IPS-18a (cell line): Measurements from ENCODE around the gene SLC43A2.
A peak's percentile ranks its signal among the peaks of the same experiment; 100 is the strongest.
"Not testable (repeated sequence)": the region's sequence is repeated elsewhere in the genome, so short reads cannot be mapped to it uniquely, and the experiment has no call there.

Experiments
- H3K27ac ChIP-seq: one replicate; pipeline ENCODE4 v1.5.1; 2013; ENCODE audit warnings: low read length
- H3K27me3 ChIP-seq: one replicate; pipeline ENCODE4 v1.6.1; 2013; ENCODE audit warnings: mild to moderate bottlenecking, low read length; ENCODE audit not compliant: control insufficient read depth, insufficient read depth
- H3K36me3 ChIP-seq: one replicate; pipeline ENCODE4 v1.6.1; 2013; ENCODE audit warnings: low read depth, low read length; ENCODE audit not compliant: control insufficient read depth
- H3K4me1 ChIP-seq: one replicate; pipeline ENCODE4 v1.6.1; 2013; ENCODE audit warnings: low read depth, low read length; ENCODE audit not compliant: control insufficient read depth
- H3K4me3 ChIP-seq: one replicate; pipeline ENCODE4 v1.5.1; 2013; ENCODE audit warnings: low read length
- H3K9ac ChIP-seq: one replicate; pipeline ENCODE4 v1.6.1; 2013; ENCODE audit warnings: mild to moderate bottlenecking, low read length, moderate library complexity
- H3K9me3 ChIP-seq: one replicate; pipeline ENCODE4 v1.6.1; 2013; ENCODE audit warnings: low read depth, low read length; ENCODE audit not compliant: control insufficient read depth

The SLC43A2 gene

GRCh38 chr17:1563786-1564613 is 64.6 kb downstream of the SLC43A2 start:
- Histone ChIP-seq H3K36me3 (no peaks in the 10 kb centered on the region), H3K27ac (no peak overlapping the region), H3K9ac (no peak overlapping the region), H3K9me3 (no peaks in the 10 kb centered on the region), H3K4me1 (peaks cover 4% of the 10 kb centered on the region), H3K4me3 (no peak overlapping the region), H3K27me3 (peaks cover 9% of the 10 kb centered on the region)

GRCh38 chr17:1563471-1563785 is 65.2 kb downstream of the SLC43A2 start:
- not testable (repeated sequence) for H3K27me3 ChIP-seq, H3K4me3 ChIP-seq, H3K27ac ChIP-seq, H3K4me1 ChIP-seq, H3K36me3 ChIP-seq, H3K9ac ChIP-seq, H3K9me3 ChIP-seq

GRCh38 chr17:1562176-1562643 is 66.4 kb downstream of the SLC43A2 start:
- Histone ChIP-seq H3K27me3 (peaks cover 9% of the 10 kb centered on the region), H3K27ac (no peak overlapping the region), H3K9ac (peak overlapping the region; percentile 28), H3K4me3 (peak overlapping the region; percentile 70), H3K9me3 (no peaks in the 10 kb centered on the region), H3K4me1 (peaks cover 3% of the 10 kb centered on the region), H3K36me3 (no peaks in the 10 kb centered on the region)

- Histone ChIP-seq H3K4me3 (peak overlapping the region; percentile 70), H3K27ac (no peak overlapping the region), H3K36me3 (no peaks in the 10 kb centered on the region), H3K4me1 (peaks cover 3% of the 10 kb centered on the region), H3K9ac (peak overlapping the region; percentile 28), H3K27me3 (peaks cover 9% of the 10 kb centered on the region), H3K9me3 (no peaks in the 10 kb centered on the region)
Observed at GRCh38 chr17:1561420-1562175, 67.0 kb downstream of the SLC43A2 start.

GRCh38 chr17:1560858-1561355 is 67.7 kb downstream of the SLC43A2 start:
- H3K27ac ChIP-seq, result no peak overlapping the region
- H3K4me3 ChIP-seq, result no peak overlapping the region
- H3K27me3 ChIP-seq, result peaks cover 9% of the 10 kb centered on the region
- no peaks in the 10 kb centered on the region for H3K36me3 ChIP-seq
- no peaks in the 10 kb centered on the region for H3K9me3 ChIP-seq
- H3K9ac ChIP-seq, result peak overlapping the region; percentile 28
- H3K4me1 ChIP-seq, result peaks cover 3% of the 10 kb centered on the region

GRCh38 chr17:1560101-1560857 is 68.4 kb downstream of the SLC43A2 start:
- Histone ChIP-seq H3K27ac (no peak overlapping the region), H3K9me3 (no peaks in the 10 kb centered on the region), H3K9ac (no peak overlapping the region), H3K27me3 (peaks cover 9% of the 10 kb centered on the region), H3K4me1 (peaks cover 3% of the 10 kb centered on the region), H3K4me3 (no peak overlapping the region), H3K36me3 (no peaks in the 10 kb centered on the region)

- Histone ChIP-seq H3K9me3 (no peaks in the 10 kb centered on the region), H3K36me3 (no peaks in the 10 kb centered on the region), H3K27ac (no peak overlapping the region), H3K27me3 (peaks cover 9% of the 10 kb centered on the region), H3K4me3 (no peak overlapping the region), H3K9ac (no peak overlapping the region), H3K4me1 (peaks cover 3% of the 10 kb centered on the region)
Observed at GRCh38 chr17:1559047-1560043, 69.3 kb downstream of the SLC43A2 start.

GRCh38 chr17:1558401-1558800 is 70.2 kb downstream of the SLC43A2 start:
- Histone ChIP-seq H3K4me1 (peaks cover 3% of the 10 kb centered on the region), H3K9ac (no peak overlapping the region), H3K4me3 (no peak overlapping the region), H3K9me3 (no peaks in the 10 kb centered on the region), H3K27me3 (peaks cover 9% of the 10 kb centered on the region), H3K36me3 (no peaks in the 10 kb centered on the region), H3K27ac (no peak overlapping the region)

- Histone ChIP-seq H3K4me1 (peaks cover 3% of the 10 kb centered on the region), H3K4me3 (no peak overlapping the region), H3K36me3 (no peaks in the 10 kb centered on the region), H3K9me3 (no peaks in the 10 kb centered on the region), H3K9ac (no peak overlapping the region), H3K27ac (no peak overlapping the region), H3K27me3 (peaks cover 9% of the 10 kb centered on the region)
Observed at GRCh38 chr17:1557355-1558095, 71.1 kb downstream of the SLC43A2 start.
